ENCODE results near the gene UNC119B.
"Not testable (repeated sequence)": the region's sequence is repeated elsewhere in the genome, so short reads cannot be mapped to it uniquely, and the experiment has no call there.

Gene UNC119B

GRCh38 chr12:120710031-120710804 lies at the start of gene UNC119B:
TSS of gene UNC119B (plus strand) at chr12:120710458. CDS start at chr12:120710475, 17 bp downstream.
- Histone ChIP-seq H3K27me3 (ENCODE audit: control insufficient read depth, insufficient read depth, low read length) (no peaks in the 10 kb centered on the region), H3K4me1 (ENCODE audit: control insufficient read depth, low read depth, low read length) (peaks cover 16% of the 10 kb centered on the region), H3K9me3 (ENCODE audit: control insufficient read depth, low read depth, low read length) (no peaks in the 10 kb centered on the region), H3K27ac (ENCODE audit: low read length) (peak within 1 kb of the TSS; percentile 74), H3K4me3 (ENCODE audit: low read length) (peak within 1 kb of the TSS; percentile 95), H3K9ac (ENCODE audit: low read length) (peak within 1 kb of the TSS; percentile 92), H3K36me3 (ENCODE audit: control insufficient read depth, low read depth, low read length) (peaks cover 26% of the 10 kb centered on the region)

GRCh38 chr12:120661432-120661831 lies 48.8 kb upstream of the UNC119B start:
- Histone ChIP-seq H3K4me1 (ENCODE audit: control insufficient read depth, low read depth, low read length) (no peaks in the 10 kb centered on the region), H3K9me3 (ENCODE audit: control insufficient read depth, low read depth, low read length) (no peaks in the 10 kb centered on the region), H3K36me3 (ENCODE audit: control insufficient read depth, low read depth, low read length) (no peaks in the 10 kb centered on the region), H3K9ac (ENCODE audit: low read length) (no peak overlapping the region), H3K27ac (ENCODE audit: low read length) (no peak overlapping the region), H3K27me3 (ENCODE audit: control insufficient read depth, insufficient read depth, low read length) (no peaks in the 10 kb centered on the region), H3K4me3 (ENCODE audit: low read length) (no peak overlapping the region)

GRCh38 chr12:120662879-120663278 lies 47.4 kb upstream of the UNC119B start:
- H3K27me3 ChIP-seq (ENCODE audit: control insufficient read depth, insufficient read depth, low read length), result no peaks in the 10 kb centered on the region
- no peak overlapping the region for H3K27ac ChIP-seq (ENCODE audit: low read length)
- H3K4me3 ChIP-seq (ENCODE audit: low read length), result no peak overlapping the region
- H3K4me1 ChIP-seq (ENCODE audit: control insufficient read depth, low read depth, low read length), result no peaks in the 10 kb centered on the region
- H3K9ac ChIP-seq (ENCODE audit: low read length), result no peak overlapping the region
- H3K9me3 ChIP-seq (ENCODE audit: control insufficient read depth, low read depth, low read length), result no peaks in the 10 kb centered on the region
- no peaks in the 10 kb centered on the region for H3K36me3 ChIP-seq (ENCODE audit: control insufficient read depth, low read depth, low read length)

GRCh38 chr12:120663741-120664140 lies 46.5 kb upstream of the UNC119B start:
- Histone ChIP-seq H3K36me3 (ENCODE audit: control insufficient read depth, low read depth, low read length) (no peaks in the 10 kb centered on the region), H3K9me3 (ENCODE audit: control insufficient read depth, low read depth, low read length) (no peaks in the 10 kb centered on the region), H3K4me1 (ENCODE audit: control insufficient read depth, low read depth, low read length) (peaks cover 7% of the 10 kb centered on the region), H3K27me3 (ENCODE audit: control insufficient read depth, insufficient read depth, low read length) (no peaks in the 10 kb centered on the region), H3K4me3 (ENCODE audit: low read length) (no peak overlapping the region), H3K9ac (ENCODE audit: low read length) (no peak overlapping the region), H3K27ac (ENCODE audit: low read length) (no peak overlapping the region)

- H3K4me3 ChIP-seq (ENCODE audit: low read length), result no peak overlapping the region
- H3K36me3 ChIP-seq (ENCODE audit: control insufficient read depth, low read depth, low read length), result no peaks in the 10 kb centered on the region
- H3K4me1 ChIP-seq (ENCODE audit: control insufficient read depth, low read depth, low read length), result peaks cover 18% of the 10 kb centered on the region
- H3K27ac ChIP-seq (ENCODE audit: low read length), result no peak overlapping the region
- no peak overlapping the region for H3K9ac ChIP-seq (ENCODE audit: low read length)
- no peaks in the 10 kb centered on the region for H3K27me3 ChIP-seq (ENCODE audit: control insufficient read depth, insufficient read depth, low read length)
- H3K9me3 ChIP-seq (ENCODE audit: control insufficient read depth, low read depth, low read length), result no peaks in the 10 kb centered on the region
These were observed 43.5 kb upstream of the UNC119B start for GRCh38 chr12:120666571-120667390.

- H3K4me1 ChIP-seq (ENCODE audit: control insufficient read depth, low read depth, low read length), result peaks cover 18% of the 10 kb centered on the region
These were observed 42.0 kb upstream of the UNC119B start for GRCh38 chr12:120668091-120668867.

GRCh38 chr12:120668868-120669840 lies 41.1 kb upstream of the UNC119B start:
- Histone ChIP-seq H3K9ac (ENCODE audit: low read length) (peak overlapping the region; percentile 4), H3K4me3 (ENCODE audit: low read length) (peak overlapping the region; percentile 40), H3K9me3 (ENCODE audit: control insufficient read depth, low read depth, low read length) (no peaks in the 10 kb centered on the region), H3K36me3 (ENCODE audit: control insufficient read depth, low read depth, low read length) (no peaks in the 10 kb centered on the region), H3K4me1 (ENCODE audit: control insufficient read depth, low read depth, low read length) (peaks cover 18% of the 10 kb centered on the region), H3K27ac (ENCODE audit: low read length) (no peak overlapping the region), H3K27me3 (ENCODE audit: control insufficient read depth, insufficient read depth, low read length) (no peaks in the 10 kb centered on the region)

More at GRCh38 chr12:120668091-120668867, 42.0 kb upstream of the UNC119B start:
- Histone ChIP-seq H3K27ac (ENCODE audit: low read length) (no peak overlapping the region), H3K4me3 (ENCODE audit: low read length) (peak overlapping the region; percentile 40), H3K27me3 (ENCODE audit: control insufficient read depth, insufficient read depth, low read length) (no peaks in the 10 kb centered on the region), H3K9me3 (ENCODE audit: control insufficient read depth, low read depth, low read length) (no peaks in the 10 kb centered on the region), H3K36me3 (ENCODE audit: control insufficient read depth, low read depth, low read length) (no peaks in the 10 kb centered on the region), H3K9ac (ENCODE audit: low read length) (peak overlapping the region; percentile 4)

- H3K4me1 ChIP-seq (ENCODE audit: control insufficient read depth, low read depth, low read length), result peaks cover 18% of the 10 kb centered on the region
- H3K36me3 ChIP-seq (ENCODE audit: control insufficient read depth, low read depth, low read length); H3K9me3 ChIP-seq (ENCODE audit: control insufficient read depth, low read depth, low read length); H3K4me3 ChIP-seq (ENCODE audit: low read length); H3K27ac ChIP-seq (ENCODE audit: low read length); H3K27me3 ChIP-seq (ENCODE audit: control insufficient read depth, insufficient read depth, low read length); H3K9ac ChIP-seq (ENCODE audit: low read length): not testable (repeated sequence)
These were observed 40.0 kb upstream of the UNC119B start for GRCh38 chr12:120670237-120670636.

- no peaks in the 10 kb centered on the region for H3K27me3 ChIP-seq (ENCODE audit: control insufficient read depth, insufficient read depth, low read length)
- no peak overlapping the region for H3K27ac ChIP-seq (ENCODE audit: low read length)
- H3K4me1 ChIP-seq (ENCODE audit: control insufficient read depth, low read depth, low read length), result peaks cover 18% of the 10 kb centered on the region
- H3K9me3 ChIP-seq (ENCODE audit: control insufficient read depth, low read depth, low read length), result no peaks in the 10 kb centered on the region
- H3K36me3 ChIP-seq (ENCODE audit: control insufficient read depth, low read depth, low read length), result no peaks in the 10 kb centered on the region
- H3K9ac ChIP-seq (ENCODE audit: low read length), result no peak overlapping the region
- no peak overlapping the region for H3K4me3 ChIP-seq (ENCODE audit: low read length)
These were observed 39.6 kb upstream of the UNC119B start for GRCh38 chr12:120670667-120671066.

GRCh38 chr12:120674097-120674636 lies 36.1 kb upstream of the UNC119B start:
- H3K9ac ChIP-seq (ENCODE audit: low read length), result no peak overlapping the region
- no peaks in the 10 kb centered on the region for H3K36me3 ChIP-seq (ENCODE audit: control insufficient read depth, low read depth, low read length)
- no peaks in the 10 kb centered on the region for H3K27me3 ChIP-seq (ENCODE audit: control insufficient read depth, insufficient read depth, low read length)
- H3K9me3 ChIP-seq (ENCODE audit: control insufficient read depth, low read depth, low read length), result no peaks in the 10 kb centered on the region
- peaks cover 7% of the 10 kb centered on the region for H3K4me1 ChIP-seq (ENCODE audit: control insufficient read depth, low read depth, low read length)
- no peak overlapping the region for H3K4me3 ChIP-seq (ENCODE audit: low read length)
- no peak overlapping the region for H3K27ac ChIP-seq (ENCODE audit: low read length)
